GM12891 (cell line): ENCODE measurements around the gene CENPT.

Source experiments
- PAX5 ChIP-seq: IDR thresholded peaks from 2 replicates; pipeline ENCODE4 v1.6.1; 2011; ENCODE audit warnings: low read length, moderate library complexity, mild to moderate bottlenecking; ENCODE audit not compliant: insufficient read depth, severe bottlenecking
- POLR2A ChIP-seq: IDR thresholded peaks from 2 replicates; pipeline ENCODE4 v1.6.1; 2011; ENCODE audit warnings: low read depth, low read length, control low read depth
- POLR2AphosphoS5 ChIP-seq: IDR thresholded peaks from 2 replicates; pipeline ENCODE4 v1.6.1; 2011; ENCODE audit warnings: low read depth, low read length, control low read depth
- POU2F2 ChIP-seq: IDR thresholded peaks from 2 replicates; pipeline ENCODE4 v1.6.1; 2011; ENCODE audit warnings: low read depth, mild to moderate bottlenecking, control low read depth, low read length, moderate library complexity
- SPI1 ChIP-seq: IDR thresholded peaks from 2 replicates; pipeline ENCODE4 v1.6.1; 2011; ENCODE audit warnings: low read depth, low read length, control low read depth
- TAF1 ChIP-seq: IDR thresholded peaks from 2 replicates; pipeline ENCODE4 v1.6.1; 2011; ENCODE audit warnings: low read depth, low read length, control low read depth

DNA sequence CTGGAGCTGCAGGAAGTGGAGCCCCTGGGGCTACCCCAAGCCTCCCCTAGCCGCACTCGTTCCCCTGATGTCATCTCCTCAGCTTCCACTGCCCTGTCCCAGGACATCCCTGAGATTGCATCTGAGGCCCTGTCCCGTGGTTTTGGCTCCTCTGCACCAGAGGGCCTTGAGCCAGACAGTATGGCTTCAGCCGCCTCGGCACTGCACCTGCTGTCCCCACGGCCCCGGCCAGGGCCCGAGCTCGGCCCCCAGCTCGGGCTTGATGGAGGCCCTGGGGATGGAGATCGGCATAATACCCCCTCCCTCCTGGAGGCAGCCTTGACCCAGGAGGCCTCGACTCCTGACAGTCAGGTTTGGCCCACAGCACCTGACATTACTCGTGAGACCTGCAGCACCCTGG lies 33.1 kb upstream of the CENPT start:
- no peak for TF ChIP-seq POLR2A
- TF ChIP-seq TAF1: no peak
- no peak for TF ChIP-seq POLR2AphosphoS5
- TF ChIP-seq PAX5: no peak
- TF ChIP-seq SPI1: no peak
- TF ChIP-seq POU2F2: no peak
